H1 (cell line): ENCODE measurements around the gene GDAP2. TPM values are rescaled to one million over a fixed set of nuclear protein-coding genes. Genes with fewer than 3 reads are reported as not detected.

Experiments
- CTCF ChIA-PET: fragments of 300-600 bp; sonication (Branson Sonifier 250); formaldehyde crosslinking; loops from one replicate; lab custom pipeline; 2021; ENCODE audit not compliant: partially characterized antibody; lab: Charles Lee
- POLR2A ChIA-PET: fragments of 300-600 bp; sonication (Branson Sonifier 250); formaldehyde crosslinking; loops from one replicate; lab custom pipeline; 2021; ENCODE audit warnings: inconsistent platforms; ENCODE audit not compliant: partially characterized antibody; lab: Charles Lee
- DNase-seq, 2 experiments: peaks; one replicate each; pipeline versions ENCODE4 v3.0.0 to v3.0.0-alpha.2; 2010 to 2022; ENCODE audit warnings: low spot score in 2 of 2, low read depth in 1 of 2, mixed read lengths in 1 of 2
- FAIRE-seq: peaks from 2 replicates; lab custom pipeline; 2011; peaks lifted over from hg19 to GRCh38; lab: Jason Lieb, UNC
- H2AFZ ChIP-seq: 2 replicates; pipeline ENCODE4 v1.8.1; 2012; ENCODE audit warnings: low read length, inconsistent platforms
- H2AK5ac ChIP-seq: 2 replicates; pipeline ENCODE4 v1.6.1; 2013; ENCODE audit warnings: low read depth, low read length
- H2BK120ac ChIP-seq: replicated peaks from 2 replicates; pipeline ENCODE3; 2013; ENCODE audit warnings: low read depth, low read length, inconsistent platforms
- H2BK12ac ChIP-seq: 2 replicates; pipeline ENCODE4 v1.6.1; 2013; ENCODE audit warnings: low read depth, low read length
- H2BK15ac ChIP-seq: 2 replicates; pipeline ENCODE4 v1.6.1; 2013; ENCODE audit warnings: low read length
- H2BK20ac ChIP-seq: 2 replicates; pipeline ENCODE4 v1.6.1; 2013; ENCODE audit warnings: low read length
- H2BK5ac ChIP-seq: 2 replicates; pipeline ENCODE4 v1.6.1; 2013; ENCODE audit warnings: low read depth, low read length
- H3K14ac ChIP-seq: 2 replicates; pipeline ENCODE4 v1.6.1; 2013; ENCODE audit warnings: inconsistent platforms; ENCODE audit not compliant: insufficient read length
- H3K18ac ChIP-seq: 2 replicates; pipeline ENCODE4 v1.6.1; 2013; ENCODE audit warnings: low read length; ENCODE audit errors: extremely low read depth
- H3K23ac ChIP-seq: 2 replicates; pipeline ENCODE4 v1.6.1; 2013; ENCODE audit warnings: inconsistent platforms; ENCODE audit not compliant: insufficient read length
- H3K23me2 ChIP-seq: 2 replicates; pipeline ENCODE4 v1.6.1; 2013; ENCODE audit warnings: low read depth, low read length
- H3K27ac ChIP-seq: 2 replicates; pipeline ENCODE4 v1.6.1; 2011; ENCODE audit warnings: low read depth, low read length, inconsistent platforms
- H3K27me3 ChIP-seq, 4 experiments: replicated peaks in 1 of 4; 1 replicate in 1 of 4; 2 replicates in 3 of 4; pipeline versions ENCODE4 v1.6.1 to v1.8.1; 2011 to 2013; ENCODE audit warnings: low read length in 3 of 4, mild to moderate bottlenecking in 3 of 4, inconsistent platforms in 2 of 4, mixed read lengths in 2 of 4, moderate library complexity in 1 of 4; ENCODE audit not compliant: control insufficient read depth in 3 of 4, insufficient read depth in 3 of 4; ENCODE audit errors: extremely low read depth in 1 of 4
- H3K36me3 ChIP-seq, 4 experiments: 2 replicates each; pipeline versions ENCODE4 v1.6.1 to v1.8.1; 2011 to 2013; ENCODE audit warnings: mild to moderate bottlenecking in 4 of 4, low read length in 3 of 4, moderate library complexity in 2 of 4, control low read depth in 1 of 4, inconsistent platforms in 1 of 4; ENCODE audit not compliant: insufficient read depth in 4 of 4, control insufficient read depth in 2 of 4
- H3K4ac ChIP-seq: replicated peaks from 2 replicates; pipeline ENCODE3; 2013; ENCODE audit warnings: low read length, low read depth, mixed read lengths, inconsistent platforms; ENCODE audit not compliant: insufficient read length
- H3K4me1 ChIP-seq, 4 experiments: replicated peaks in 1 of 4; 1 replicate in 1 of 4; 2 replicates in 3 of 4; pipeline versions ENCODE4 v1.6.1 to v1.8.1; 2011 to 2013; ENCODE audit warnings: low read length in 3 of 4, inconsistent platforms in 2 of 4, mixed read lengths in 1 of 4; ENCODE audit not compliant: insufficient read depth in 4 of 4, control insufficient read depth in 3 of 4
- H3K4me2 ChIP-seq, 2 experiments: 2 replicates each; pipeline versions ENCODE4 v1.6.1 to v1.8.1; 2011 to 2013; ENCODE audit warnings: low read depth in 2 of 2, low read length in 2 of 2, control low read depth in 1 of 2, inconsistent platforms in 1 of 2, mild to moderate bottlenecking in 1 of 2; ENCODE audit not compliant: insufficient read depth in 1 of 2
- H3K4me3 ChIP-seq, 4 experiments: fragments of 200-600, 300-600 bp in 1 of 4; sonication (generic), shearing (Covaris generic), sonication (Bioruptor Twin) in 1 of 4; 2 replicates each; pipeline versions ENCODE4 v1.5.1 to v1.8.1; 2011 to 2016; ENCODE audit warnings: low read length in 4 of 4, low read depth in 3 of 4, control low read depth in 2 of 4, inconsistent platforms in 2 of 4, mild to moderate bottlenecking in 2 of 4, mixed read lengths in 1 of 4, moderate library complexity in 1 of 4; ENCODE audit not compliant: insufficient read depth in 2 of 4; ENCODE audit errors: extremely low read depth in 1 of 4
- H3K56ac ChIP-seq: replicated peaks from 2 replicates; pipeline ENCODE3; 2013; ENCODE audit warnings: low read depth, mild to moderate bottlenecking, mixed read lengths, low read length, inconsistent platforms; ENCODE audit not compliant: insufficient read length
- H3K79me1 ChIP-seq: 2 replicates; pipeline ENCODE4 v1.6.1; 2013; ENCODE audit warnings: low read depth, low read length, control low read depth
- H3K79me2 ChIP-seq, 2 experiments: 2 replicates each; pipeline versions ENCODE4 v1.6.1 to v1.8.1; 2012 to 2013; ENCODE audit warnings: low read length in 2 of 2, mild to moderate bottlenecking in 2 of 2, inconsistent platforms in 1 of 2; ENCODE audit not compliant: insufficient read depth in 2 of 2, control insufficient read depth in 1 of 2
- H3K9ac ChIP-seq, 4 experiments: replicated peaks in 1 of 4; 1 replicate in 1 of 4; 2 replicates in 3 of 4; pipeline versions ENCODE4 v1.6.1 to v1.8.1; 2011 to 2013; ENCODE audit warnings: low read depth in 3 of 4, low read length in 3 of 4, control low read depth in 2 of 4, mild to moderate bottlenecking in 2 of 4, moderate library complexity in 2 of 4, inconsistent platforms in 1 of 4; ENCODE audit errors: extremely low read depth in 1 of 4
- H3K9me3 ChIP-seq, 2 experiments: 2 replicates each; pipeline versions ENCODE4 v1.6.1 to v1.8.1; 2012 to 2013; ENCODE audit warnings: mild to moderate bottlenecking in 2 of 2, moderate library complexity in 2 of 2, control low read depth in 1 of 2, inconsistent platforms in 1 of 2, low read depth in 1 of 2, low read length in 1 of 2, mixed read lengths in 1 of 2; ENCODE audit not compliant: insufficient read depth in 2 of 2
- H4K20me1 ChIP-seq, 2 experiments: replicated peaks in 1 of 2; 2 replicates each; pipeline versions ENCODE3 to v1.8.1; 2011 to 2013; ENCODE audit warnings: inconsistent platforms in 2 of 2, low read length in 2 of 2, mild to moderate bottlenecking in 1 of 2; ENCODE audit not compliant: insufficient read depth in 2 of 2, control insufficient read depth in 1 of 2
- H4K5ac ChIP-seq: 2 replicates; pipeline ENCODE4 v1.6.1; 2013; ENCODE audit warnings: low read length, low read depth, mixed read lengths, inconsistent platforms; ENCODE audit not compliant: insufficient read length
- H4K8ac ChIP-seq: 2 replicates; pipeline ENCODE4 v1.8.0; 2013; ENCODE audit warnings: mild to moderate bottlenecking, moderate library complexity, low read length, inconsistent platforms; ENCODE audit not compliant: insufficient read depth; ENCODE audit errors: extremely low read depth
- H4K91ac ChIP-seq: replicated peaks from 2 replicates; pipeline ENCODE3; 2013; ENCODE audit warnings: low read length, mixed read lengths, inconsistent platforms; ENCODE audit not compliant: insufficient read length
- CBX5 ChIP-seq: fragments of 300-800, 300-1000 bp; sonication (generic); IDR thresholded peaks from 2 replicates; pipeline ENCODE4 v1.7.1; 2016; ENCODE audit warnings: antibody characterized with exemption, low read length, low read depth
- CEBPB ChIP-seq: IDR thresholded peaks from 2 replicates; pipeline ENCODE4 v1.6.1; 2012; ENCODE audit warnings: low read depth, low read length
- CHD1 ChIP-seq: IDR thresholded peaks from 2 replicates; pipeline ENCODE4 v1.6.1; 2012; ENCODE audit warnings: low read depth, low read length, improper control_type of control experiment
- EZH2 ChIP-seq: fragments of 200-600 bp; sonication (generic); IDR thresholded peaks from 2 replicates; pipeline ENCODE4 v1.7.1; 2012; ENCODE audit warnings: low read depth, mild to moderate bottlenecking, moderate library complexity, low read length, inconsistent platforms; ENCODE audit not compliant: severe bottlenecking
- FOSL1 ChIP-seq: IDR thresholded peaks from 2 replicates; pipeline ENCODE4 v1.6.1; 2011; ENCODE audit warnings: mild to moderate bottlenecking, low read depth, low read length, moderate library complexity; ENCODE audit not compliant: insufficient read depth
- GABPA ChIP-seq: IDR thresholded peaks from 2 replicates; pipeline ENCODE4 v1.6.1; 2011; ENCODE audit warnings: mild to moderate bottlenecking, low read length, moderate library complexity, borderline replicate concordance; ENCODE audit not compliant: insufficient read depth
- GTF2F1 ChIP-seq: IDR thresholded peaks from 2 replicates; pipeline ENCODE4 v1.6.1; 2012; ENCODE audit warnings: low read depth, low read length, improper control_type of control experiment, borderline replicate concordance
- HDAC2 ChIP-seq, 2 experiments: fragments of 300-600 bp in 1 of 2; sonication (generic) in 1 of 2; IDR thresholded peaks; 2 replicates each; pipeline ENCODE4 v1.6.1; 2011 to 2012; ENCODE audit warnings: low read depth in 2 of 2, low read length in 2 of 2, mild to moderate bottlenecking in 2 of 2, moderate library complexity in 2 of 2, borderline replicate concordance in 1 of 2, inconsistent platforms in 1 of 2
- JUND ChIP-seq: IDR thresholded peaks from 2 replicates; pipeline ENCODE4 v1.6.1; 2011; ENCODE audit warnings: mild to moderate bottlenecking, improper control_type of control experiment, low read length
- KDM1A ChIP-seq: fragments of 200-600, 300-600 bp; sonication (generic); IDR thresholded peaks from 2 replicates; pipeline ENCODE4 v1.7.1; 2016; ENCODE audit warnings: mild to moderate bottlenecking, low read length, borderline replicate concordance
- RAD21 ChIP-seq, 2 experiments: IDR thresholded peaks in 1 of 2; conservative IDR thresholded peaks in 1 of 2; 2 replicates each; pipeline ENCODE4 v1.6.1; 2011; ENCODE audit warnings: low read depth in 2 of 2, low read length in 2 of 2, improper control_type of control experiment in 1 of 2, inconsistent platforms in 1 of 2, mild to moderate bottlenecking in 1 of 2, moderate library complexity in 1 of 2
- RXRA ChIP-seq: IDR thresholded peaks from 2 replicates; pipeline ENCODE4 v1.6.1; 2011; ENCODE audit warnings: low read depth, mild to moderate bottlenecking, low read length, moderate library complexity; ENCODE audit not compliant: insufficient read depth
- SAP30 ChIP-seq: fragments of 300-600 bp; sonication (generic); IDR thresholded peaks from 2 replicates; pipeline ENCODE4 v1.7.1; 2012; ENCODE audit warnings: low read length, moderate library complexity, mild to moderate bottlenecking, inconsistent platforms; ENCODE audit not compliant: insufficient read depth, insufficient replicate concordance
- SP1 ChIP-seq: IDR thresholded peaks from 2 replicates; pipeline ENCODE4 v1.6.1; 2011; ENCODE audit warnings: low read depth, low read length
- WGBS, 2 experiments: shearing (Covaris generic) in 1 of 2; methylation state at CpG; one replicate each; pipeline versions ENCODE4 v1.1.6 to v1.1.7; 2013 to 2015; ENCODE audit warnings: low lambda C conversion rate in 2 of 2, mixed read lengths in 2 of 2, inconsistent platforms in 1 of 2, low coverage in 1 of 2, missing lambda C conversion rate in 1 of 2; ENCODE audit not compliant: insufficient replicate concordance in 2 of 2, insufficient coverage in 1 of 2, insufficient read length in 1 of 2; ENCODE audit errors: extremely low coverage in 1 of 2, missing lambda C conversion rate in 1 of 2; 5-methylcytosine and 5-hydroxymethylcytosine counted together
- polyA plus RNA-seq, 7 experiments: library from polyadenylated mRNA; depleted of rRNA in 3 of 7; stranded (reverse) in 5 of 7; unstranded in 2 of 7; fragments of >200 nt in 5 of 7; fragments of 200-250 nt in 2 of 7; gene quantifications; 1 replicate in 5 of 7; 2 replicates in 1 of 7; 4 replicates in 1 of 7; pipeline versions ENCODE4 v1.2.1 to v1.2.3, GENCODE V29; 2011 to 2013; ENCODE audit warnings: missing spikeins in 2 of 7, mixed read lengths in 2 of 7
- total RNA-seq: library from RNA; stranded (reverse); fragmentation: NEBNext Ultra II Directional; extraction: Animal tissue kit (Norgen Biotek cat#: 25700); gene quantifications from 2 replicates; pipeline ENCODE4 v1.2.1, GENCODE V29; 2021

GDAP2 gene
- total and polyA plus RNA-seq, 2 of the 8 experiments (the other 6 are each of a cell fraction or from before 2014, with no cell fraction given), result 8.6 to 27.8 TPM

DNA sequence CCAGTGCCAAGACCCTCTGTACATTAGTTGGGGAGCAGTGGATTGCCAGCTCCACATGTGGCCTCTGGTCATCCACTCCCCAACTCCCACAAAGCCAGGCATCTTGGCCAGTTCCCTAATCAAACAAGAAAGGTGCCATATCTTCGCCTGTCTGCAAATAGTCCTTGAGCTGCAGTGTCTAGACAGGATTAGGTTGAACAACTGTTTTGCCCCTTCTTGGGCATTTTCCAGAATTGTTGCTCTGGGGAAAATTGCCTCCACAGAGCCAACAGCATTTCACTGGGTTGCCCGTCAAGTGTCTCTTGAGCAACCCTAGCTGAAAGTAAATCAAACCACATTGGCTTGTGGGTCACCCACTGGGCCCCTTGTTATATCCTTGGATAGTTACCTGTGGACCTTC lies 109.3 kb downstream of the GDAP2 start:
- Histone ChIP-seq H3K27me3 (no peaks in the 10 kb centered on the region), H2BK5ac (no peak overlapping the region), H3K4me1 (no peaks in the 10 kb centered on the region; a peak in 2 of 7 replicates), H2AK5ac (no peak overlapping the region), H3K27ac (no peak overlapping the region), H4K5ac (no peak overlapping the region), H3K23me2 (no peaks in the 10 kb centered on the region), H3K79me1 (no peaks in the 10 kb centered on the region), H2AFZ (no peak overlapping the region), H3K23ac (no peak overlapping the region), H3K56ac (no peak overlapping the region), H4K20me1 (no peaks in the 10 kb centered on the region), H3K9me3 (peaks cover 13 to 15% of the 10 kb centered on the region in 2 experiments; a peak in 3 of 4 replicates), H3K4me2 (no peak overlapping the region), H3K79me2 (no peaks in the 10 kb centered on the region), H2BK15ac (no peak overlapping the region), H3K4ac (no peak overlapping the region), H4K91ac (no peak overlapping the region), H2BK120ac (no peak overlapping the region), H2BK12ac (no peak overlapping the region), H3K9ac (no peak overlapping the region), H3K36me3 (no peaks in the 10 kb centered on the region), H3K4me3 (no peak overlapping the region), H3K14ac (no peak overlapping the region), H2BK20ac (no peak overlapping the region), H3K18ac (no peak overlapping the region), H4K8ac (no peak overlapping the region)
- ChIA-PET POLR2A (interaction anchor here (0.7 kb wide), 1 partner anchor 14 kb away, joined by 4 read pairs; no protein-coding TSS in a partner anchor), CTCF (no interaction called here)
- 90% methylated on average over 2 of the region's 2 CpGs; no CpG with 5 or more reads in 1 of the 2 experiments for WGBS, 2 experiments
- DNase-seq, result no peak
- no peak for FAIRE-seq
- TF ChIP-seq CHD1 (no peak), JUND (no peak), FOSL1 (no peak), GTF2F1 (no peak), RXRA (no peak), SP1 (no peak), EZH2 (no peak), KDM1A (no peak), GABPA (no peak), RAD21 (IDR thresholded peaks at IDR 0.05 in 1 of 2, conservative IDR thresholded peaks at IDR 0.05 in 1 of 2; ENCODE audit: low read depth in 2 of 2, low read length in 2 of 2) (no peak), HDAC2 (IDR thresholded peaks at IDR 0.05; ENCODE audit: borderline replicate concordance in 1 of 2, low read depth in 2 of 2, low read length in 2 of 2) (no peak), SAP30 (no peak), CBX5 (no peak), CEBPB (no peak)
